ENCODE data around the gene PRSS16. TPM values are rescaled to one million over a fixed set of nuclear protein-coding genes. Genes with fewer than 3 reads are reported as not detected.
"Not testable (repeated sequence)": the region's sequence is repeated elsewhere in the genome, so short reads cannot be mapped to it uniquely, and the experiment has no call there.

PRSS16 gene
- total RNA-seq = 2.6 and 3.4 TPM in 2 replicates

- DNase-seq (ENCODE audit: low read depth) = no peak
These were observed at the start of gene PRSS16 for GRCh38 chr6:27247133-27247836. Gene PRSS16 (plus strand): TSS chr6:27247701. CDS start chr6:27247738, 37 bp downstream.

- DNase-seq (ENCODE audit: low read depth) = no peak
These were observed 41.9 kb upstream of the PRSS16 start for GRCh38 chr6:27205375-27206278.

- DNase-seq (ENCODE audit: low read depth) = no peak
These were observed 40.7 kb upstream of the PRSS16 start for GRCh38 chr6:27206806-27207205.

GRCh38 chr6:27208042-27208441, 39.5 kb upstream of the PRSS16 start:
- DNase-seq (ENCODE audit: low read depth) = no peak

GRCh38 chr6:27209196-27209595, 38.3 kb upstream of the PRSS16 start:
- no peak for DNase-seq (ENCODE audit: low read depth)

GRCh38 chr6:27209659-27210269, 37.7 kb upstream of the PRSS16 start:
- no peak for DNase-seq (ENCODE audit: low read depth)

GRCh38 chr6:27213091-27213517, 34.4 kb upstream of the PRSS16 start:
- DNase-seq (ENCODE audit: low read depth) = not testable (repeated sequence)

- no peak for DNase-seq (ENCODE audit: low read depth)
These were observed 33.9 kb upstream of the PRSS16 start for GRCh38 chr6:27213544-27214125.

GRCh38 chr6:27214126-27214601, 33.3 kb upstream of the PRSS16 start:
- no peak for DNase-seq (ENCODE audit: low read depth)

- no peak for DNase-seq (ENCODE audit: low read depth)
These were observed 30.6 kb upstream of the PRSS16 start for GRCh38 chr6:27216874-27217273.

GRCh38 chr6:27222971-27223370, 24.5 kb upstream of the PRSS16 start:
- DNase-seq (ENCODE audit: low read depth) = not testable (repeated sequence)

- no peak for DNase-seq (ENCODE audit: low read depth)
These were observed 22.8 kb upstream of the PRSS16 start for GRCh38 chr6:27224729-27225128.

- no peak for DNase-seq (ENCODE audit: low read depth)
These were observed 18.5 kb upstream of the PRSS16 start for GRCh38 chr6:27228963-27229477.

- DNase-seq (ENCODE audit: low read depth) = no peak
These were observed 16.8 kb upstream of the PRSS16 start for GRCh38 chr6:27230758-27231111.

- no peak for DNase-seq (ENCODE audit: low read depth)
These were observed 12.9 kb upstream of the PRSS16 start for GRCh38 chr6:27234576-27234975.

- no peak for DNase-seq (ENCODE audit: low read depth)
These were observed 10.3 kb upstream of the PRSS16 start for GRCh38 chr6:27237089-27237803.

- DNase-seq (ENCODE audit: low read depth) = no peak
These were observed 9.2 kb upstream of the PRSS16 start for GRCh38 chr6:27238010-27238983.

GRCh38 chr6:27239258-27239657, 8.2 kb upstream of the PRSS16 start:
- DNase-seq (ENCODE audit: low read depth) = no peak

- DNase-seq (ENCODE audit: low read depth) = no peak
These were observed 6.1 kb upstream of the PRSS16 start for GRCh38 chr6:27241443-27241842.
